RWPE2 (cell line): ENCODE results near the gene ALG9.
"Not testable (repeated sequence)": the region's sequence is repeated elsewhere in the genome, so short reads cannot be mapped to it uniquely, and the experiment has no call there.

Source experiments
- ATAC-seq: fragments of 200-7000 bp; cut with Tn5 transposase; 3 replicates; pipeline ENCODE4 v1.9.1; 2021; ENCODE audit warnings: low read depth
- DNase-seq: peaks from one replicate; pipeline ENCODE4 v3.0.0-alpha.2; 2020; ENCODE audit warnings: low spot score
- H3K27ac ChIP-seq: fragments of 450-650 bp; 2 replicates; pipeline ENCODE4 v1.5.1; 2017; ENCODE audit warnings: mild to moderate bottlenecking; ENCODE audit not compliant: poor library complexity, severe bottlenecking
- H3K27me3 ChIP-seq: fragments of 250-450 bp; sonication (Bioruptor Pico); 2 replicates; pipeline ENCODE4 v1.5.1; 2021; ENCODE audit warnings: mild to moderate bottlenecking, moderate library complexity; ENCODE audit not compliant: insufficient read depth, poor library complexity, severe bottlenecking
- H3K36me3 ChIP-seq: fragments of 250-450 bp; sonication (Bioruptor Pico); 2 replicates; pipeline ENCODE4 v1.5.1; 2020; ENCODE audit warnings: low read depth, mild to moderate bottlenecking, moderate library complexity
- H3K4me1 ChIP-seq: fragments of 250-450 bp; sonication (Bioruptor Pico); 2 replicates; pipeline ENCODE4 v1.5.1; 2021; ENCODE audit warnings: mild to moderate bottlenecking, moderate library complexity; ENCODE audit not compliant: insufficient read depth, poor library complexity, severe bottlenecking
- H3K4me3 ChIP-seq: fragments of 250-450 bp; sonication (Bioruptor Pico); 2 replicates; pipeline ENCODE4 v1.5.1; 2021; ENCODE audit warnings: mild to moderate bottlenecking, moderate library complexity; ENCODE audit not compliant: severe bottlenecking
- H3K9me3 ChIP-seq: fragments of 250-450 bp; sonication (Bioruptor Pico); 2 replicates; pipeline ENCODE4 v1.5.1; 2021; ENCODE audit warnings: mild to moderate bottlenecking, moderate library complexity; ENCODE audit not compliant: severe bottlenecking
- CTCF ChIP-seq: fragments of 450-650 bp; IDR thresholded peaks from one replicate; pipeline ENCODE4 v1.5.1; 2017; ENCODE audit warnings: mild to moderate bottlenecking, moderate library complexity; ENCODE audit not compliant: poor library complexity, severe bottlenecking

The ALG9 gene

GRCh38 chr11:111908639-111909305 is 37.4 kb upstream of the ALG9 start:
- Histone ChIP-seq H3K27me3 (no peaks in the 10 kb centered on the region), H3K4me3 (no peak overlapping the region), H3K36me3 (no peaks in the 10 kb centered on the region), H3K27ac (no peak overlapping the region), H3K9me3 (no peaks in the 10 kb centered on the region), H3K4me1 (peaks cover 10% of the 10 kb centered on the region)
- no peak for TF ChIP-seq CTCF
- ATAC-seq (no peak), DNase-seq (no peak)

- Histone ChIP-seq H3K27me3 (no peaks in the 10 kb centered on the region), H3K4me1 (peaks cover 4% of the 10 kb centered on the region), H3K27ac (no peak overlapping the region), H3K4me3 (no peak overlapping the region), H3K9me3 (no peaks in the 10 kb centered on the region), H3K36me3 (no peaks in the 10 kb centered on the region)
- DNase-seq (no peak), ATAC-seq (no peak)
- no peak for TF ChIP-seq CTCF
Measured at GRCh38 chr11:111906680-111907079, 35.3 kb upstream of the ALG9 start.

GRCh38 chr11:111905411-111905810 is 34.0 kb upstream of the ALG9 start:
- Histone ChIP-seq H3K4me1 (no peaks in the 10 kb centered on the region), H3K9me3 (no peaks in the 10 kb centered on the region), H3K27me3 (no peaks in the 10 kb centered on the region), H3K27ac (no peak overlapping the region), H3K36me3 (no peaks in the 10 kb centered on the region), H3K4me3 (no peak overlapping the region)
- no peak for DNase-seq
- ATAC-seq = no peak
- TF ChIP-seq CTCF = no peak

GRCh38 chr11:111886844-111887243 is 15.5 kb upstream of the ALG9 start:
- ATAC-seq = no peak
- no peak overlapping the region for H3K4me3 ChIP-seq
- H3K36me3 ChIP-seq = no peaks in the 10 kb centered on the region
- no peak for DNase-seq
- no peaks in the 10 kb centered on the region for H3K9me3 ChIP-seq
- H3K27me3 ChIP-seq = no peaks in the 10 kb centered on the region
- H3K27ac ChIP-seq = no peak overlapping the region
- H3K4me1 ChIP-seq = no peaks in the 10 kb centered on the region
- no peak for TF ChIP-seq CTCF

- no peaks in the 10 kb centered on the region for H3K36me3 ChIP-seq
- no peak for ATAC-seq
- no peaks in the 10 kb centered on the region for H3K9me3 ChIP-seq
- no peak overlapping the region for H3K4me3 ChIP-seq
- no peak overlapping the region for H3K27ac ChIP-seq
- no peaks in the 10 kb centered on the region for H3K4me1 ChIP-seq
- no peak for DNase-seq
- H3K27me3 ChIP-seq = no peaks in the 10 kb centered on the region
- no peak for TF ChIP-seq CTCF
Measured at GRCh38 chr11:111886032-111886431, 14.7 kb upstream of the ALG9 start.

GRCh38 chr11:111885053-111885452 is 13.7 kb upstream of the ALG9 start:
- not testable (repeated sequence) for H3K27me3 ChIP-seq, H3K4me3 ChIP-seq, ATAC-seq, H3K9me3 ChIP-seq, DNase-seq, H3K4me1 ChIP-seq, H3K27ac ChIP-seq, H3K36me3 ChIP-seq
